ENCODE results near the gene ROBO2. TPM values are rescaled to one million over a fixed set of nuclear protein-coding genes. Genes with fewer than 3 reads are reported as not detected.

ROBO2 gene
- polyA plus RNA-seq, 1 of the 3 experiments (the other 2 are of a cell fraction): not detected

DNA sequence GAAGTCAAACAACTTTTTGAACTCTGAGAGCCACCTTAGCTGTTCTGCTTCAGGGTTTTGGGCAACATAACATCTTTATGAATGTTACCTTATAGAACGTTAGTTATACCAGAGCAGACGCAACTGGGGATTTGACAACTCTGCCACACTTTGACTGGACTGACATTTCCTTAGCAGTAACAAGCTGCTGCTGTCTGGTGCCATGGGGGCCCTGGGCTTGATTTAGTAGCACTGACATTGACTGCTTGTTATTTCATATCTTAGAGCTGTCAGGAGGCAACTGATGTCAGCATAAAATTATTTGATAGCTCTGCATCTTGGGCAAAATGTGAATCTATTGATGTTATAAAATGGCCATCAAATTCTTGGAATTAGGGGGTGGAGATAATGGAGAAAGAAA, 285.4 kb downstream of the ROBO2 start:
- CTCF ChIA-PET: interaction anchor here (1.4 to 2.0 kb wide), 2 partner anchors 287 to 1320 kb away, joined by 3 to 5 read pairs; no protein-coding TSS in a partner anchor
- H3K27me3 ChIP-seq (ENCODE audit: insufficient read depth): no peaks in the 10 kb centered on the region
- 68% methylated on average over 2 of the region's 2 CpGs for WGBS (ENCODE audit: low lambda C conversion rate)

DNA sequence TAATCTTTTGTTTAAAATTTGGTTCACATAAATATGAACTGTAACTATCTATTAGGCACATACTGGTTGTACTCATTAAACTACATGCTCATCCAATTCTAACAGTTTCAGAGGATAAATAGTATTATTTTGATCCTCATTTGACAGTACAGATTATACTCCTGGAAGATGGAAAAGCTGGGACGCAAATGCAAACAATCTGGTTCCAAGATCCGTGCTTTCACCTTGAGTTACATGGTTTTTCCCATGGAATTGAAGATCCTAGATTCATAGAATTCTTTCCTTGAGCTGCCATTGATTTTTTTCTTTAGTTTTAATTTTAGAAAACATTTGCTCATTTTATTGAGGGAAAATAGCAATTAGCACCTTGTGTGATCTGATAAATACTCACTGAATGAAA, 285.8 kb downstream of the ROBO2 start:
- Histone ChIP-seq H3K79me2 (ENCODE audit: insufficient read depth) (no peaks in the 10 kb centered on the region), H3K4me1 (ENCODE audit: control insufficient read depth in 1 of 2, insufficient read depth in 2 of 2, low read depth in 1 of 2, low read length in 1 of 2) (no peaks in the 10 kb centered on the region), H3K27ac (ENCODE audit: low read depth in 2 of 2, low read length in 1 of 2) (no peak overlapping the region), H3K4me3 (ENCODE audit: low read depth in 2 of 2, low read length in 1 of 2) (no peak overlapping the region), H3K27me3 (ENCODE audit: insufficient read depth) (no peaks in the 10 kb centered on the region), H3K4me2 (no peak overlapping the region), H3K9ac (no peak overlapping the region), H3F3A (replicated peaks; ENCODE audit: insufficient read depth) (no peaks in the 10 kb centered on the region), H2AFZ (ENCODE audit: low read depth) (no peak overlapping the region), H3K9me3 (no peaks in the 10 kb centered on the region), H4K20me1 (ENCODE audit: insufficient read depth) (no peaks in the 10 kb centered on the region), H3K36me3 (replicated peaks in 1 of 2; ENCODE audit: control insufficient read depth in 1 of 2, insufficient read depth in 2 of 2, low read length in 1 of 2) (no peaks in the 10 kb centered on the region), H3K9me2 (no peaks in the 10 kb centered on the region)
- no peak for TF ChIP-seq SIN3A (IDR thresholded peaks at IDR 0.05; ENCODE audit: borderline replicate concordance, low read depth, low read length)
- no peak for TF ChIP-seq MXI1 (IDR thresholded peaks at IDR 0.05; ENCODE audit: low read depth, low read length)
- TF ChIP-seq EP300 (IDR thresholded peaks at IDR 0.05; ENCODE audit: borderline replicate concordance in 1 of 2, low read depth in 1 of 2, low read length in 1 of 2): no peak
- TF ChIP-seq TAF1 (IDR thresholded peaks at IDR 0.05; ENCODE audit: borderline replicate concordance, low read depth, low read length): no peak
- no peak for TF ChIP-seq FOXM1 (IDR thresholded peaks at IDR 0.05; ENCODE audit: low read depth)
- TF ChIP-seq, protein P1, sequence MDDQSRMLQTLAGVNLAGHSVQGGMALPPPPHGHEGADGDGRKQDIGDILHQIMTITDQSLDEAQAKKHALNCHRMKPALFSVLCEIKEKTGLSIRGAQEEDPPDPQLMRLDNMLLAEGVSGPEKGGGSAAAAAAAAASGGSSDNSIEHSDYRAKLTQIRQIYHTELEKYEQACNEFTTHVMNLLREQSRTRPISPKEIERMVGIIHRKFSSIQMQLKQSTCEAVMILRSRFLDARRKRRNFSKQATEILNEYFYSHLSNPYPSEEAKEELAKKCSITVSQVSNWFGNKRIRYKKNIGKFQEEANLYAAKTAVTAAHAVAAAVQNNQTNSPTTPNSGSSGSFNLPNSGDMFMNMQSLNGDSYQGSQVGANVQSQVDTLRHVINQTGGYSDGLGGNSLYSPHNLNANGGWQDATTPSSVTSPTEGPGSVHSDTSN (IDR thresholded peaks at IDR 0.05): no peak
- no peak for TF ChIP-seq GABPA (IDR thresholded peaks at IDR 0.05; ENCODE audit: low read depth)
- TF ChIP-seq, protein P2, sequence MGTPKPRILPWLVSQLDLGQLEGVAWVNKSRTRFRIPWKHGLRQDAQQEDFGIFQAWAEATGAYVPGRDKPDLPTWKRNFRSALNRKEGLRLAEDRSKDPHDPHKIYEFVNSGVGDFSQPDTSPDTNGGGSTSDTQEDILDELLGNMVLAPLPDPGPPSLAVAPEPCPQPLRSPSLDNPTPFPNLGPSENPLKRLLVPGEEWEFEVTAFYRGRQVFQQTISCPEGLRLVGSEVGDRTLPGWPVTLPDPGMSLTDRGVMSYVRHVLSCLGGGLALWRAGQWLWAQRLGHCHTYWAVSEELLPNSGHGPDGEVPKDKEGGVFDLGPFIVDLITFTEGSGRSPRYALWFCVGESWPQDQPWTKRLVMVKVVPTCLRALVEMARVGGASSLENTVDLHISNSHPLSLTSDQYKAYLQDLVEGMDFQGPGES (IDR thresholded peaks at IDR 0.05; ENCODE audit: low read depth, low read length): no peak
- no peak for TF ChIP-seq TCF12 (IDR thresholded peaks at IDR 0.05)
- no peak for TF ChIP-seq MEF2A (IDR thresholded peaks at IDR 0.05; ENCODE audit: borderline replicate concordance, low read depth)
- TF ChIP-seq SMC3 (IDR thresholded peaks at IDR 0.05; ENCODE audit: low read depth, low read length): no peak
- TF ChIP-seq RCOR1 (IDR thresholded peaks at IDR 0.05; ENCODE audit: low read length): no peak
- TF ChIP-seq EZH2phosphoT487 (IDR thresholded peaks at IDR 0.05; ENCODE audit: borderline replicate concordance, low read depth): no peak
- TF ChIP-seq, protein P3, sequence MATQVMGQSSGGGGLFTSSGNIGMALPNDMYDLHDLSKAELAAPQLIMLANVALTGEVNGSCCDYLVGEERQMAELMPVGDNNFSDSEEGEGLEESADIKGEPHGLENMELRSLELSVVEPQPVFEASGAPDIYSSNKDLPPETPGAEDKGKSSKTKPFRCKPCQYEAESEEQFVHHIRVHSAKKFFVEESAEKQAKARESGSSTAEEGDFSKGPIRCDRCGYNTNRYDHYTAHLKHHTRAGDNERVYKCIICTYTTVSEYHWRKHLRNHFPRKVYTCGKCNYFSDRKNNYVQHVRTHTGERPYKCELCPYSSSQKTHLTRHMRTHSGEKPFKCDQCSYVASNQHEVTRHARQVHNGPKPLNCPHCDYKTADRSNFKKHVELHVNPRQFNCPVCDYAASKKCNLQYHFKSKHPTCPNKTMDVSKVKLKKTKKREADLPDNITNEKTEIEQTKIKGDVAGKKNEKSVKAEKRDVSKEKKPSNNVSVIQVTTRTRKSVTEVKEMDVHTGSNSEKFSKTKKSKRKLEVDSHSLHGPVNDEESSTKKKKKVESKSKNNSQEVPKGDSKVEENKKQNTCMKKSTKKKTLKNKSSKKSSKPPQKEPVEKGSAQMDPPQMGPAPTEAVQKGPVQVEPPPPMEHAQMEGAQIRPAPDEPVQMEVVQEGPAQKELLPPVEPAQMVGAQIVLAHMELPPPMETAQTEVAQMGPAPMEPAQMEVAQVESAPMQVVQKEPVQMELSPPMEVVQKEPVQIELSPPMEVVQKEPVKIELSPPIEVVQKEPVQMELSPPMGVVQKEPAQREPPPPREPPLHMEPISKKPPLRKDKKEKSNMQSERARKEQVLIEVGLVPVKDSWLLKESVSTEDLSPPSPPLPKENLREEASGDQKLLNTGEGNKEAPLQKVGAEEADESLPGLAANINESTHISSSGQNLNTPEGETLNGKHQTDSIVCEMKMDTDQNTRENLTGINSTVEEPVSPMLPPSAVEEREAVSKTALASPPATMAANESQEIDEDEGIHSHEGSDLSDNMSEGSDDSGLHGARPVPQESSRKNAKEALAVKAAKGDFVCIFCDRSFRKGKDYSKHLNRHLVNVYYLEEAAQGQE (IDR thresholded peaks at IDR 0.05; ENCODE audit: low read depth, low read length): no peak
- TF ChIP-seq RXRA (IDR thresholded peaks at IDR 0.05; ENCODE audit: borderline replicate concordance, low read depth): no peak
- no peak for TF ChIP-seq TEAD4 (IDR thresholded peaks at IDR 0.05; ENCODE audit: borderline replicate concordance, insufficient read depth)
- TF ChIP-seq RFX5 (IDR thresholded peaks at IDR 0.05; ENCODE audit: low read length): no peak
- TF ChIP-seq NFIC (IDR thresholded peaks at IDR 0.05; ENCODE audit: borderline replicate concordance): no peak
- TF ChIP-seq FOSL2 (IDR thresholded peaks at IDR 0.05; ENCODE audit: borderline replicate concordance, low read depth): no peak
- CTCF ChIA-PET: interaction anchor here (1.4 to 2.0 kb wide), 2 partner anchors 287 to 1320 kb away, joined by 3 to 5 read pairs; no protein-coding TSS in a partner anchor
- POLR2A ChIA-PET: no interaction called here
- DNase-seq: no peak
- WGBS (ENCODE audit: low lambda C conversion rate): 40% methylated on average over 2 of the region's 2 CpGs

More for the DNA sequence above, 285.4 kb downstream of the ROBO2 start:
- Histone ChIP-seq H3K36me3 (replicated peaks in 1 of 2; ENCODE audit: control insufficient read depth in 1 of 2, insufficient read depth in 2 of 2, low read length in 1 of 2) (no peaks in the 10 kb centered on the region), H4K20me1 (ENCODE audit: insufficient read depth) (no peaks in the 10 kb centered on the region), H3K9me3 (no peaks in the 10 kb centered on the region), H2AFZ (ENCODE audit: low read depth) (no peak overlapping the region), H3K4me2 (no peak overlapping the region), H3F3A (replicated peaks; ENCODE audit: insufficient read depth) (no peaks in the 10 kb centered on the region), H3K9me2 (no peaks in the 10 kb centered on the region), H3K9ac (no peak overlapping the region), H3K4me3 (ENCODE audit: low read depth in 2 of 2, low read length in 1 of 2) (no peak overlapping the region), H3K79me2 (ENCODE audit: insufficient read depth) (no peaks in the 10 kb centered on the region), H3K27ac (ENCODE audit: low read depth in 2 of 2, low read length in 1 of 2) (no peak overlapping the region), H3K4me1 (ENCODE audit: control insufficient read depth in 1 of 2, insufficient read depth in 2 of 2, low read depth in 1 of 2, low read length in 1 of 2) (no peaks in the 10 kb centered on the region)
- TF ChIP-seq, protein P4, sequence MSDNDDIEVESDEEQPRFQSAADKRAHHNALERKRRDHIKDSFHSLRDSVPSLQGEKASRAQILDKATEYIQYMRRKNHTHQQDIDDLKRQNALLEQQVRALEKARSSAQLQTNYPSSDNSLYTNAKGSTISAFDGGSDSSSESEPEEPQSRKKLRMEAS (IDR thresholded peaks at IDR 0.05; ENCODE audit: low read depth): no peak
- TF ChIP-seq FOXM1 (IDR thresholded peaks at IDR 0.05; ENCODE audit: low read depth) (no peak), GABPA (IDR thresholded peaks at IDR 0.05; ENCODE audit: low read depth) (no peak), RFX5 (IDR thresholded peaks at IDR 0.05; ENCODE audit: low read length) (no peak), RCOR1 (IDR thresholded peaks at IDR 0.05; ENCODE audit: low read length) (no peak), EP300 (IDR thresholded peaks at IDR 0.05; ENCODE audit: borderline replicate concordance in 1 of 2, low read depth in 1 of 2, low read length in 1 of 2) (no peak), FOXJ3 (CRISPR knock-in tag; IDR thresholded peaks at IDR 0.05) (no peak), MXI1 (IDR thresholded peaks at IDR 0.05; ENCODE audit: low read depth, low read length) (no peak), RXRA (IDR thresholded peaks at IDR 0.05; ENCODE audit: borderline replicate concordance, low read depth) (no peak), FOSL2 (IDR thresholded peaks at IDR 0.05; ENCODE audit: borderline replicate concordance, low read depth) (no peak)
- POLR2A ChIA-PET: no interaction called here
- no peak for DNase-seq

Measured in SK-N-SH (cell line).